ENCODE data around the gene RPS4Y1. TPM values are rescaled to one million over a fixed set of nuclear protein-coding genes. Genes with fewer than 3 reads are reported as not detected.
"Not testable (repeated sequence)": the region's sequence is repeated elsewhere in the genome, so short reads cannot be mapped to it uniquely, and the experiment has no call there.

RPS4Y1 gene
- not detected for total RNA-seq

- TF ChIP-seq CTCF (IDR thresholded peaks at IDR 0.05), result no peak
- H3K36me3 ChIP-seq, result no peaks in the 10 kb centered on the region
- H3K27ac ChIP-seq, result no peak within 1 kb of the TSS
- DNase-seq (ENCODE audit: low spot score), result no peak
- no peak within 1 kb of the TSS for H3K4me3 ChIP-seq
- H3K27me3 ChIP-seq, result no peaks in the 10 kb centered on the region
- H3K4me1 ChIP-seq, result no peaks in the 10 kb centered on the region
- H3K9me3 ChIP-seq, result no peaks in the 10 kb centered on the region
Observed at GRCh38 chrY:2841471-2841893, at the start of gene RPS4Y1. Gene RPS4Y1 (plus strand): TSS chrY:2841602. CDS start chrY:2841625, 23 bp downstream.

- Histone ChIP-seq H3K36me3 (no peaks in the 10 kb centered on the region), H3K27me3 (no peaks in the 10 kb centered on the region), H3K4me1 (no peaks in the 10 kb centered on the region), H3K27ac (no peak overlapping the region), H3K9me3 (no peaks in the 10 kb centered on the region), H3K4me3 (no peak overlapping the region)
- DNase-seq (ENCODE audit: low spot score), result no peak
- no peak for TF ChIP-seq CTCF (IDR thresholded peaks at IDR 0.05)
Observed at GRCh38 chrY:2796977-2797523, 44.4 kb upstream of the RPS4Y1 start.

GRCh38 chrY:2797991-2798390 is 43.4 kb upstream of the RPS4Y1 start:
- no peak overlapping the region for H3K4me3 ChIP-seq
- TF ChIP-seq CTCF (IDR thresholded peaks at IDR 0.05), result no peak
- no peaks in the 10 kb centered on the region for H3K9me3 ChIP-seq
- DNase-seq (ENCODE audit: low spot score), result no peak
- H3K27me3 ChIP-seq, result no peaks in the 10 kb centered on the region
- no peak overlapping the region for H3K27ac ChIP-seq
- H3K36me3 ChIP-seq, result no peaks in the 10 kb centered on the region
- no peaks in the 10 kb centered on the region for H3K4me1 ChIP-seq

- Histone ChIP-seq H3K9me3 (no peaks in the 10 kb centered on the region), H3K4me3 (no peak overlapping the region), H3K27ac (no peak overlapping the region), H3K36me3 (no peaks in the 10 kb centered on the region), H3K4me1 (no peaks in the 10 kb centered on the region), H3K27me3 (no peaks in the 10 kb centered on the region)
- TF ChIP-seq CTCF (IDR thresholded peaks at IDR 0.05), result no peak
- no peak for DNase-seq (ENCODE audit: low spot score)
Observed at GRCh38 chrY:2800246-2800645, 41.2 kb upstream of the RPS4Y1 start.

GRCh38 chrY:2817146-2817896 is 24.1 kb upstream of the RPS4Y1 start:
- H3K4me1 ChIP-seq; H3K27me3 ChIP-seq; H3K36me3 ChIP-seq; H3K9me3 ChIP-seq; DNase-seq (ENCODE audit: low spot score); H3K4me3 ChIP-seq; H3K27ac ChIP-seq: not testable (repeated sequence)

- no peaks in the 10 kb centered on the region for H3K36me3 ChIP-seq
- no peaks in the 10 kb centered on the region for H3K9me3 ChIP-seq
- H3K27ac ChIP-seq, result no peak overlapping the region
- TF ChIP-seq CTCF (IDR thresholded peaks at IDR 0.05), result no peak
- H3K27me3 ChIP-seq, result no peaks in the 10 kb centered on the region
- H3K4me1 ChIP-seq, result no peaks in the 10 kb centered on the region
- H3K4me3 ChIP-seq, result no peak overlapping the region
- no peak for DNase-seq (ENCODE audit: low spot score)
Observed at GRCh38 chrY:2824471-2824870, 16.9 kb upstream of the RPS4Y1 start.

Data from right atrium auricular region (tissue), 2 donors.